Fibroblast of lung (primary cell): ENCODE measurements around the gene GPATCH3.

Experiments
- EZH2 ChIP-seq: IDR thresholded peaks from 2 replicates; pipeline ENCODE4 v1.5.1; 2012; ENCODE audit warnings: low read length, control low read depth, mild to moderate bottlenecking; ENCODE audit errors: missing control alignments
- TF ChIP-seq, protein P1 (sequence below), 2 donors: IDR thresholded peaks in 1 of 2; conservative IDR thresholded peaks in 1 of 2; 1 replicate in 1 of 2; 2 replicates in 1 of 2; pipeline ENCODE4 v1.5.1; 2011 to 2012; ENCODE audit warnings: low read length in 2 of 2, control low read depth in 1 of 2, inconsistent platforms in 1 of 2, low read depth in 1 of 2, mild to moderate bottlenecking in 1 of 2

DNA sequence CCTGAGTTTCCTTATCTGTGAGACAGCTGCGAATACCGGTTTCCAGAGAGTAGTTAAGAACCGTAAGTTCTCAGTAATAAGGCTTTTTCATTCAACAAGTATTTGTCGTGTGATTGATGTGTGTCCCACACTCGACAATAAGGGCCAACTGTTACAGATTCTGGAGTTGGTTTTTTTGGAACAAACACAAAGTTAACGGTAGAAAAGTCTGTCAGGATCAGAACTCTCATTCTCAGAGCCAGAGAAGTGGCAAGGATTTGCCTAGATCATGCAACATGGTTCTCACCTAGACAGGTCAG lies 22.1 kb upstream of the GPATCH3 start:
- TF ChIP-seq, protein P1, sequence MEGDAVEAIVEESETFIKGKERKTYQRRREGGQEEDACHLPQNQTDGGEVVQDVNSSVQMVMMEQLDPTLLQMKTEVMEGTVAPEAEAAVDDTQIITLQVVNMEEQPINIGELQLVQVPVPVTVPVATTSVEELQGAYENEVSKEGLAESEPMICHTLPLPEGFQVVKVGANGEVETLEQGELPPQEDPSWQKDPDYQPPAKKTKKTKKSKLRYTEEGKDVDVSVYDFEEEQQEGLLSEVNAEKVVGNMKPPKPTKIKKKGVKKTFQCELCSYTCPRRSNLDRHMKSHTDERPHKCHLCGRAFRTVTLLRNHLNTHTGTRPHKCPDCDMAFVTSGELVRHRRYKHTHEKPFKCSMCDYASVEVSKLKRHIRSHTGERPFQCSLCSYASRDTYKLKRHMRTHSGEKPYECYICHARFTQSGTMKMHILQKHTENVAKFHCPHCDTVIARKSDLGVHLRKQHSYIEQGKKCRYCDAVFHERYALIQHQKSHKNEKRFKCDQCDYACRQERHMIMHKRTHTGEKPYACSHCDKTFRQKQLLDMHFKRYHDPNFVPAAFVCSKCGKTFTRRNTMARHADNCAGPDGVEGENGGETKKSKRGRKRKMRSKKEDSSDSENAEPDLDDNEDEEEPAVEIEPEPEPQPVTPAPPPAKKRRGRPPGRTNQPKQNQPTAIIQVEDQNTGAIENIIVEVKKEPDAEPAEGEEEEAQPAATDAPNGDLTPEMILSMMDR (conservative IDR thresholded peaks at IDR 0.05 in 1 of 2, IDR thresholded peaks at IDR 0.05 in 1 of 2; ENCODE audit: low read depth in 1 of 2, low read length in 2 of 2), result no peak
- TF ChIP-seq EZH2, result no peak
